ENCODE measurements around the gene ABCC6. TPM values are rescaled to one million over a fixed set of nuclear protein-coding genes. Genes with fewer than 3 reads are reported as not detected.
"Not testable (repeated sequence)": the region's sequence is repeated elsewhere in the genome, so short reads cannot be mapped to it uniquely, and the experiment has no call there.

ABCC6 gene
- total RNA-seq (2021; ENCODE audit: unreplicated experiment) (2.7 TPM), Bru-seq, nascent RNA (percentile 30 among the genes with signal in this experiment), BruChase-seq, experiment 1, labeled RNA remaining after a 6-hour chase (percentile 23 among the genes with signal in this experiment), BruChase-seq, experiment 2, labeled RNA remaining after a 2-hour chase (percentile 29 among the genes with signal in this experiment)
- 1.8 and 2.8 TPM in 2 replicates for polyA plus RNA-seq (2012)
- long read RNA-seq, partial matches to known transcripts = 0 of 1 reads
- long read RNA-seq, other reads (novel, unspliced or antisense) = 0 of 1 reads

- peak; percentile 84 for ATAC-seq
- DNase-seq (ENCODE audit: low read depth, low spot score); H3K27ac ChIP-seq (ENCODE audit: low read depth, low read length); H3K79me2 ChIP-seq (ENCODE audit: insufficient read depth, low read length); H3K9me3 ChIP-seq (ENCODE audit: control insufficient read depth in 1 of 2, insufficient read depth in 1 of 2, low read depth in 1 of 2, low read length in 2 of 2); H3K4me3 ChIP-seq (replicated peaks in 1 of 2; ENCODE audit: low read depth in 1 of 2, low read length in 2 of 2); H3K9ac ChIP-seq (ENCODE audit: low read length); H3K9me2 ChIP-seq (ENCODE audit: insufficient read depth); H4K20me1 ChIP-seq (ENCODE audit: insufficient read depth); RAD21 ChIA-PET (ENCODE audit: low non-redundant PET in 1 of 2, low total read pairs in 2 of 2, uncharacterized antibody in 2 of 2, unreplicated experiment in 2 of 2); H2AFZ ChIP-seq (ENCODE audit: low read depth, low read length, poor library complexity, severe bottlenecking); H3K27me3 ChIP-seq (ENCODE audit: insufficient read depth, low read length); H3K36me3 ChIP-seq (ENCODE audit: control insufficient read depth in 1 of 2, insufficient read depth in 2 of 2, low read length in 2 of 2); H3K4me1 ChIP-seq (ENCODE audit: control insufficient read depth in 1 of 2, insufficient read depth in 2 of 2, low read length in 2 of 2); POLR2A ChIA-PET; CTCF ChIA-PET; intact Hi-C loops (cut with micrococcal nuclease): not testable (repeated sequence)
- H3K4me2 ChIP-seq (ENCODE audit: low read length) = 0 out of 2 replicates have a peak within 1 kb of the TSS, but pooled peaks have one; percentile 23
- BruUV-seq (replicated peaks) = TSS peak; percentile 48
These were observed at the start of gene ABCC6 for GRCh38 chr16:16222850-16223661. Gene ABCC6, minus strand, starts transcription at chr16:16223494. Its CDS starts 60 bp downstream, at chr16:16223434.

GRCh38 chr16:16272573-16273221 is 49.4 kb upstream of the ABCC6 start:
- H3K4me3 ChIP-seq (replicated peaks in 1 of 2; ENCODE audit: low read depth in 1 of 2, low read length in 2 of 2); H3K9me2 ChIP-seq (ENCODE audit: insufficient read depth); H3K79me2 ChIP-seq (ENCODE audit: insufficient read depth, low read length); H2AFZ ChIP-seq (ENCODE audit: low read depth, low read length, poor library complexity, severe bottlenecking); DNase-seq (ENCODE audit: low read depth, low spot score); H4K20me1 ChIP-seq (ENCODE audit: insufficient read depth); CTCF ChIA-PET; H3K4me1 ChIP-seq (ENCODE audit: control insufficient read depth in 1 of 2, insufficient read depth in 2 of 2, low read length in 2 of 2); H3K9me3 ChIP-seq (ENCODE audit: control insufficient read depth in 1 of 2, insufficient read depth in 1 of 2, low read depth in 1 of 2, low read length in 2 of 2); H3K27ac ChIP-seq (ENCODE audit: low read depth, low read length); RAD21 ChIA-PET (ENCODE audit: low non-redundant PET in 1 of 2, low total read pairs in 2 of 2, uncharacterized antibody in 2 of 2, unreplicated experiment in 2 of 2); BruUV-seq (replicated peaks); H3K36me3 ChIP-seq (ENCODE audit: control insufficient read depth in 1 of 2, insufficient read depth in 2 of 2, low read length in 2 of 2); POLR2A ChIA-PET; H3K27me3 ChIP-seq (ENCODE audit: insufficient read depth, low read length); H3K9ac ChIP-seq (ENCODE audit: low read length); ATAC-seq; intact Hi-C loops (cut with micrococcal nuclease); H3K4me2 ChIP-seq (ENCODE audit: low read length): not testable (repeated sequence)

- BruUV-seq (replicated peaks); CTCF ChIA-PET; H3K9me3 ChIP-seq (ENCODE audit: control insufficient read depth in 1 of 2, insufficient read depth in 1 of 2, low read depth in 1 of 2, low read length in 2 of 2); H3K27me3 ChIP-seq (ENCODE audit: insufficient read depth, low read length); H3K4me3 ChIP-seq (replicated peaks in 1 of 2; ENCODE audit: low read depth in 1 of 2, low read length in 2 of 2); H3K9me2 ChIP-seq (ENCODE audit: insufficient read depth); H2AFZ ChIP-seq (ENCODE audit: low read depth, low read length, poor library complexity, severe bottlenecking); H4K20me1 ChIP-seq (ENCODE audit: insufficient read depth); RAD21 ChIA-PET (ENCODE audit: low non-redundant PET in 1 of 2, low total read pairs in 2 of 2, uncharacterized antibody in 2 of 2, unreplicated experiment in 2 of 2); H3K4me1 ChIP-seq (ENCODE audit: control insufficient read depth in 1 of 2, insufficient read depth in 2 of 2, low read length in 2 of 2); H3K27ac ChIP-seq (ENCODE audit: low read depth, low read length); intact Hi-C loops (cut with micrococcal nuclease); H3K9ac ChIP-seq (ENCODE audit: low read length); H3K36me3 ChIP-seq (ENCODE audit: control insufficient read depth in 1 of 2, insufficient read depth in 2 of 2, low read length in 2 of 2); DNase-seq (ENCODE audit: low read depth, low spot score); H3K79me2 ChIP-seq (ENCODE audit: insufficient read depth, low read length); POLR2A ChIA-PET; H3K4me2 ChIP-seq (ENCODE audit: low read length): not testable (repeated sequence)
- peak; percentile 79 for ATAC-seq
These were observed 48.4 kb upstream of the ABCC6 start for GRCh38 chr16:16271658-16272057.

- intact Hi-C loops (cut with micrococcal nuclease) = not testable (repeated sequence)
These were observed 45.0 kb upstream of the ABCC6 start for GRCh38 chr16:16268185-16268808.

More at GRCh38 chr16:16268185-16268808, 45.0 kb upstream of the ABCC6 start:
- ATAC-seq; H2AFZ ChIP-seq (ENCODE audit: low read depth, low read length, poor library complexity, severe bottlenecking); H3K27ac ChIP-seq (ENCODE audit: low read depth, low read length); H3K9me3 ChIP-seq (ENCODE audit: control insufficient read depth in 1 of 2, insufficient read depth in 1 of 2, low read depth in 1 of 2, low read length in 2 of 2); H3K4me3 ChIP-seq (replicated peaks in 1 of 2; ENCODE audit: low read depth in 1 of 2, low read length in 2 of 2); H3K9ac ChIP-seq (ENCODE audit: low read length); H4K20me1 ChIP-seq (ENCODE audit: insufficient read depth); DNase-seq (ENCODE audit: low read depth, low spot score); CTCF ChIA-PET; POLR2A ChIA-PET; H3K79me2 ChIP-seq (ENCODE audit: insufficient read depth, low read length); H3K4me1 ChIP-seq (ENCODE audit: control insufficient read depth in 1 of 2, insufficient read depth in 2 of 2, low read length in 2 of 2); H3K27me3 ChIP-seq (ENCODE audit: insufficient read depth, low read length); RAD21 ChIA-PET (ENCODE audit: low non-redundant PET in 1 of 2, low total read pairs in 2 of 2, uncharacterized antibody in 2 of 2, unreplicated experiment in 2 of 2); H3K36me3 ChIP-seq (ENCODE audit: control insufficient read depth in 1 of 2, insufficient read depth in 2 of 2, low read length in 2 of 2); BruUV-seq (replicated peaks); H3K9me2 ChIP-seq (ENCODE audit: insufficient read depth); H3K4me2 ChIP-seq (ENCODE audit: low read length): not testable (repeated sequence)

All from HCT116 (cell line).